Adrenal gland (tissue), 12 donors: ENCODE data around the gene TNFRSF12A. TPM values are rescaled to one million over a fixed set of nuclear protein-coding genes. Genes with fewer than 3 reads are reported as not detected.

Source experiments
- DNase-seq, 7 donors: peaks; one replicate each; pipeline ENCODE4 v3.0.0-alpha.2; 2019 to 2020
- H3K27ac ChIP-seq, 5 donors: fragments of 200-600 bp; sonication (generic) in 4 of 5; 1 replicate in 3 of 5; 2 replicates in 2 of 5; pipeline versions ENCODE4 v1.5.1 to v1.8.0; 2016 to 2020; ENCODE audit warnings: mild to moderate bottlenecking in 1 of 5
- H3K27me3 ChIP-seq: fragments of 200-600 bp; 2 replicates; pipeline ENCODE4 v1.8.0; 2021
- H3K36me3 ChIP-seq, 2 donors: fragments of 200-600 bp; replicated peaks in 1 of 2; 1 replicate in 1 of 2; 2 replicates in 1 of 2; pipeline versions ENCODE4 v1.5.1 to v1.8.0; 2018 to 2022
- H3K4me1 ChIP-seq, 2 donors: fragments of 200-600 bp; replicated peaks in 1 of 2; 1 replicate in 1 of 2; 2 replicates in 1 of 2; pipeline versions ENCODE4 v1.5.1 to v1.8.0; 2018 to 2021
- H3K4me3 ChIP-seq, 4 donors: fragments of 200-600 bp; sonication (generic) in 3 of 4; one replicate each; pipeline ENCODE4 v1.5.1; 2016 to 2018
- H3K9me3 ChIP-seq, 3 donors: fragments of 200-600 bp; sonication (generic) in 1 of 3; replicated peaks in 1 of 3; 1 replicate in 2 of 3; 2 replicates in 1 of 3; pipeline versions ENCODE4 v1.5.1 to v1.8.0; 2016 to 2021
- POLR2A ChIP-seq, 2 donors: fragments of 450-650 bp; IDR thresholded peaks; one replicate each; pipeline ENCODE4 v1.6.1; 2017; ENCODE audit warnings: antibody characterized with exemption in 2 of 2, mild to moderate bottlenecking in 2 of 2, moderate library complexity in 1 of 2
- WGBS, 4 donors: extraction: QIAGEN DNeasy Blood & Tissue Kit in 2 of 4; methylation state at CpG; one replicate each; pipeline versions ENCODE4 v1.1.5 to v1.1.7; 2013 to 2017; 5-methylcytosine and 5-hydroxymethylcytosine counted together
- intact Hi-C, 2 donors: fragments of 100-400 bp; cut with DNase I; formaldehyde crosslinking; loops; one replicate each; pipeline versions ENCODE4 v1.14.1 to v1.15.0; 2022 to 2023
- polyA plus RNA-seq, 3 donors: library from polyadenylated mRNA; stranded (reverse); fragments of 200-250 nt in 2 of 3; fragments of 350-450 nt in 1 of 3; fragmentation: Illumina TruSeq in 1 of 3; extraction: RNeasy Lipid Tissue Mini Kit (QIAGEN cat#74804) in 1 of 3; gene quantifications; one replicate each; pipeline ENCODE4 v1.2.3, GENCODE V29; 2013 to 2014
- total RNA-seq, 9 donors: library from RNA; depleted of rRNA in 4 of 9; stranded (reverse); fragments of >200 nt in 4 of 9; fragments of 120-200 nt in 1 of 9; fragmentation: NEBNext Ultra II Directional in 1 of 9; extraction: Animal tissue kit (Norgen Biotek cat#: 25700) in 1 of 9; gene quantifications; one replicate each; pipeline versions ENCODE4 v1.1.0 to v1.2.4, GENCODE V29; 2013 to 2023
- TF ChIP-seq, protein P1 (sequence below), 6 experiments: fragments of 450-650 bp in 4 of 6; fragments of 200-600 bp in 2 of 6; sonication (generic) in 1 of 6; IDR thresholded peaks; 1 replicate in 5 of 6; 2 replicates in 1 of 6; pipeline versions ENCODE4 v1.5.1 to v1.8.0; 2016 to 2021; ENCODE audit warnings: antibody characterized with exemption in 6 of 6, mild to moderate bottlenecking in 2 of 6, moderate library complexity in 1 of 6
- donor health status: healthy with polysubstance abuse.
- donor health status: Bipolar disorder and iron deficiency.
- donor health status: DM: yes; HTN: yes; CAD: no.
- donor health status: DM: no; HTN: no; CAD: no.
- donor health status: DM: no; HTN: no; CAD: no.
- donor health status: DM: yes; HTN: yes; CAD: no.

TNFRSF12A gene
- total and polyA plus RNA-seq, 12 donors, result 8.8 to 175 (median 42.6) TPM

DNA sequence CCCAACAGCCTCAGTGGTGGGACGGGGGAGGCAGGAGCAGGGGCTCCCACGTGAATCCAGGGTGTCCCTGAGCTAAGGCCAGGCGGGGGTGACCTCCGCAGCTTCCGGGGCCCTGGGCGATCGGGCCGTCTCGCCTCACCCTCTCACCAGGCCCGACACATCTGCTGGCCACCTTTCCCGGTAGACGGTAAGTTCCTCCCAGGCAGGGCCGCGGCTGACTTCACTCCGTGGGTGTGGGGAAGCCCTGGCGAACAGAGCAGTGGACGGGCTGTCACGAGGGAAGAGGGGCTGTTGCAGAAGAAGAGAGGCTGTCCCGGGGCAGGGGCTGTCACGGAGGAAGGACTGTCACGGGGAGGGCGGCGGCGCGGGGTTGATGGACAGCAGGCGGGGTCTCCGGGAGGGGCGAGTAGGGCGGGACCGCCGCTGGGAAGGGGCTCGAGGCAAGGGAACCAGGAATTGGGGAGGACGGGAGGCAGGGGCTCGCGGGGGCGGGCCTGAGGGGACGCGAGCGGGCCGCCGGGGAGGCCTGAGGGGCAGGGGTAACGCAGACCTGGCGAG is 40.4 kb upstream of the TNFRSF12A start:
- no peak for DNase-seq
- peaks cover 12 to 24% of the 10 kb centered on the region in 2 donors for H3K4me1 ChIP-seq
- no peaks in the 10 kb centered on the region for H3K9me3 ChIP-seq
- TF ChIP-seq, protein P1, sequence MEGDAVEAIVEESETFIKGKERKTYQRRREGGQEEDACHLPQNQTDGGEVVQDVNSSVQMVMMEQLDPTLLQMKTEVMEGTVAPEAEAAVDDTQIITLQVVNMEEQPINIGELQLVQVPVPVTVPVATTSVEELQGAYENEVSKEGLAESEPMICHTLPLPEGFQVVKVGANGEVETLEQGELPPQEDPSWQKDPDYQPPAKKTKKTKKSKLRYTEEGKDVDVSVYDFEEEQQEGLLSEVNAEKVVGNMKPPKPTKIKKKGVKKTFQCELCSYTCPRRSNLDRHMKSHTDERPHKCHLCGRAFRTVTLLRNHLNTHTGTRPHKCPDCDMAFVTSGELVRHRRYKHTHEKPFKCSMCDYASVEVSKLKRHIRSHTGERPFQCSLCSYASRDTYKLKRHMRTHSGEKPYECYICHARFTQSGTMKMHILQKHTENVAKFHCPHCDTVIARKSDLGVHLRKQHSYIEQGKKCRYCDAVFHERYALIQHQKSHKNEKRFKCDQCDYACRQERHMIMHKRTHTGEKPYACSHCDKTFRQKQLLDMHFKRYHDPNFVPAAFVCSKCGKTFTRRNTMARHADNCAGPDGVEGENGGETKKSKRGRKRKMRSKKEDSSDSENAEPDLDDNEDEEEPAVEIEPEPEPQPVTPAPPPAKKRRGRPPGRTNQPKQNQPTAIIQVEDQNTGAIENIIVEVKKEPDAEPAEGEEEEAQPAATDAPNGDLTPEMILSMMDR (IDR thresholded peaks at IDR 0.05), result no peak
- no peak for TF ChIP-seq POLR2A (IDR thresholded peaks at IDR 0.05)
- peak overlapping the region in 2 of 4 donors; percentile 62 to 72 for H3K4me3 ChIP-seq
- no peaks in the 10 kb centered on the region for H3K36me3 ChIP-seq
- intact Hi-C loops, result loop anchor here in 1 of 2 donors (10.0 kb wide), 1 partner anchor 55 kb away; no protein-coding TSS in a partner anchor
- H3K27me3 ChIP-seq, result peaks cover 4% of the 10 kb centered on the region
- WGBS, 4 donors, result 3 to 10% (median 4%) methylated on average over 7 to 43 of the region's 43 CpGs
- no peak overlapping the region for H3K27ac ChIP-seq

DNA sequence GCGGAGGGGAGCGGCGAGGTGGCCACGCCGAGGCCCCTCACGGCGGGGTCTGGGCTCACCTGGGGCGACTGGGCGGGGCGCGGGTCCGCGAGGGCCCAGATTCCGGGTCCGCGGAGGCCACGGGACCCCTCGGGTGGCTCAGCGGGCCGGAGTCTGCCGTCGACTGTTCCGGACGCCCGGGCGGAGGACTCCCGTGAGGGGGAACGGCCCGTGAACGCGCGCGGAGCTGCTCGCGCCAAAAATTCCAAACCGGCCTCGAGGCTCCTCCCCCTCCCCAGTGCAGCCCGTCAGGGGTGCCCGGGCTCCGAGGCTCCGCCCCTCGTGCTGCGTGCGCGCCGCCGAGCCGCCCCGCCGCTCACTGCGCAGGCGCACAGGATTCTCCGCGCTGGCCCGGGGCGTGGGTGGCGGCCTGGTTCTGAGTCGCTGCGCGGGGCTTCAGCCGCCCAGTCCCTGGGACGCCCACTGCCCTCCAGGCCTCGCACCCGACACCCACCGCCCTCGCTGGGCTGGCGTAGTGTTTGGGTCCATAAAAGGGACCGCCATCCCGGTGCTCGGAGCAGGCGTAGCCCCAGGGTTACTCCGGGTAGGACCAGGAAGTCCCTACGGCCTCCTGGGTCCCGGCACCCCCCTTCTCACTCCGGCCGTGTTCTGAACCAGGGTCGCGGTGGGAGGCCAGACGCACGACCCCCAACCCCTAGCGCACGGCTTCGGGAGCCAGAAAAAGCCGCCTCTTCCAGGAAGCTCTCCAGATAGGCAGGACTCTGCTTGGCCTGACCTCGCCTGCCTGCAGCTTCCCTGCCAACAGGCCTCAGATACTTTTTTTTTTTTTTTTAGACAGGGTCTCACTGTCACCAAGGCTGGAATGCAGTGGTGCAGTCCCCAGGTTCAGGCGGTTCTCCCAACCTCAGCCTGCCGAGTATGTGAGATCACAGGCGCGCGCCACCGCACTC is 39.7 kb upstream of the TNFRSF12A start, which contains the start of gene PKMYT1:
PKMYT1 (minus strand) TSS at position 220 of the 950 bp plus-strand sequence. CDS start 789 bp downstream, outside the sequence.
- intact Hi-C loops, result loop anchor here in 1 of 2 donors (10.0 kb wide), 1 partner anchor 56 kb away; no protein-coding TSS in a partner anchor
- Histone ChIP-seq H3K4me3 (peak within 1 kb of the TSS in 3 of 4 donors; percentile 16 to 72 (median 62)), H3K4me1 (peaks cover 12 to 24% of the 10 kb centered on the region in 2 donors), H3K36me3 (no peaks in the 10 kb centered on the region), H3K27ac (peak within 1 kb of the TSS in 4 of 5 donors; percentile 78 to 84 (median 82)), H3K9me3 (no peaks in the 10 kb centered on the region), H3K27me3 (peaks cover 4% of the 10 kb centered on the region)
- peak; percentile 87 to 93 for TF ChIP-seq POLR2A (IDR thresholded peaks at IDR 0.05)
- TF ChIP-seq, protein P1 (IDR thresholded peaks at IDR 0.05), result no peak
- peak; percentile 85 to 93 (median 90) for DNase-seq
- 6 to 83% (median 11%) methylated on average over 6 to 91 of the region's 91 CpGs for WGBS, 4 donors

DNA sequence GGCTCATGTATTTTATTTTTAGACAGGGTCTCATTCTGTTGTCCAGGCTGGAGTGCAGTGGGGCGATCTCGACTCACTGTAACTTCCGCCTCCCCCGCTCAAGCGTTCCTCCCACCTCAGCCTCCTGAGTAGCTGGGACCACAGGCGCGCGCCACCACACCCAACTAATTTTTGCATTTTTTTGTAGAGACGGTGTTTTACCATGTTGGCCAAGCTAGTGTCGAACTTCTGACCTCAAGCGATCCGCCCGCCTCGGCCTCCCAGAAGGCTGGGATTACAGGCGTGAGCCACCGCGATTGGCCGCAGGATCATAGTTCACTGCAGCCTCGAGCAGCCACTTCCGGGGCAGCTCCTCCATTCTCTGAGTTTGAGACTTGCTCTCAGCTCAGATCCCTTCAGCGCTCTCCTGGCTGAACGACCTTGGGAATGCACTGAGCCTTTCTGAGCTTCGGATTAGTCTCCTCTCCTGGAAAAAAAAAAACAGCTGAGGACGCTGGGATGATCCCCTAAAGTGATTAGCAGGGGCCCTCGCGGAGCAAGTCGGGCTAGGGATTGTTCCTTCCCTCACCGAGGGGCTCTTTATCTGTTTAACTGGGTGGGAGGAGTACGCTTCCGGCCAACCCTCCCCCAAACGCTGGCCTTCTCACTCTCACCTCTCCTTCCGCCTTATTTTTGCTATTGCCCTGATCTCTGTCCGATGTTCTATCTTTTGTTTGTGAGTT is 38.8 kb upstream of the TNFRSF12A start:
- peak in 6 of 7 donors; percentile 55 to 71 (median 69) for DNase-seq
- H3K4me1 ChIP-seq, result peaks cover 12 to 24% of the 10 kb centered on the region in 2 donors
- no peaks in the 10 kb centered on the region for H3K36me3 ChIP-seq
- peaks cover 4% of the 10 kb centered on the region for H3K27me3 ChIP-seq
- WGBS, 4 donors, result 35 to 43% (median 38%) methylated on average over 33 of the region's 33 CpGs
- H3K9me3 ChIP-seq, result no peaks in the 10 kb centered on the region
- intact Hi-C loops, result loop anchor here in 1 of 2 donors (10.0 kb wide), 1 partner anchor 57 kb away; no protein-coding TSS in a partner anchor
- TF ChIP-seq POLR2A (IDR thresholded peaks at IDR 0.05), result peak in 1 of 2 donors; percentile 13
- TF ChIP-seq, protein P1 (IDR thresholded peaks at IDR 0.05), result no peak
- peak overlapping the region in 1 of 4 donors; percentile 62 for H3K4me3 ChIP-seq
- peak overlapping the region in 4 of 5 donors; percentile 78 to 84 (median 82) for H3K27ac ChIP-seq
